Measurements from ENCODE around the gene CIRBP. TPM values are rescaled to one million over a fixed set of nuclear protein-coding genes. Genes with fewer than 3 reads are reported as not detected.
A peak's percentile ranks its signal among the peaks of the same experiment; 100 is the strongest.

The CIRBP gene
- total and polyA plus RNA-seq, 2 of the 13 experiments (the other 11 are each of a cell fraction or from before 2014, with no cell fraction given), result 133 to 140 TPM

GRCh38 chr19:1249298-1249989 lies 19.7 kb upstream of the CIRBP start (continued):
- no peak for TF ChIP-seq GABPA (IDR thresholded peaks at IDR 0.05; ENCODE audit: low read depth, low read length)
- peak; percentile 71 for TF ChIP-seq GABPA (CRISPR knock-in tag; IDR thresholded peaks at IDR 0.05; ENCODE audit: low read depth)
- TF ChIP-seq HOMEZ (CRISPR knock-in tag; IDR thresholded peaks at IDR 0.05; ENCODE audit: low read depth), result no peak
- TF ChIP-seq ZNF598 (CRISPR knock-in tag; IDR thresholded peaks at IDR 0.05; ENCODE audit: borderline replicate concordance), result no peak
- no peak for TF ChIP-seq MIER3 (CRISPR knock-in tag; IDR thresholded peaks at IDR 0.05; ENCODE audit: borderline replicate concordance)
- TF ChIP-seq, protein P1, sequence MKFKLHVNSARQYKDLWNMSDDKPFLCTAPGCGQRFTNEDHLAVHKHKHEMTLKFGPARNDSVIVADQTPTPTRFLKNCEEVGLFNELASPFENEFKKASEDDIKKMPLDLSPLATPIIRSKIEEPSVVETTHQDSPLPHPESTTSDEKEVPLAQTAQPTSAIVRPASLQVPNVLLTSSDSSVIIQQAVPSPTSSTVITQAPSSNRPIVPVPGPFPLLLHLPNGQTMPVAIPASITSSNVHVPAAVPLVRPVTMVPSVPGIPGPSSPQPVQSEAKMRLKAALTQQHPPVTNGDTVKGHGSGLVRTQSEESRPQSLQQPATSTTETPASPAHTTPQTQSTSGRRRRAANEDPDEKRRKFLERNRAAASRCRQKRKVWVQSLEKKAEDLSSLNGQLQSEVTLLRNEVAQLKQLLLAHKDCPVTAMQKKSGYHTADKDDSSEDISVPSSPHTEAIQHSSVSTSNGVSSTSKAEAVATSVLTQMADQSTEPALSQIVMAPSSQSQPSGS (CRISPR knock-in tag; IDR thresholded peaks at IDR 0.05), result no peak
- TF ChIP-seq ZSCAN29 (CRISPR knock-in tag; conservative IDR thresholded peaks at IDR 0.05), result no peak
- TF ChIP-seq TBX2 (CRISPR knock-in tag; IDR thresholded peaks at IDR 0.05; ENCODE audit: borderline replicate concordance), result peak; percentile 56; the same call in 1 of the 2 replicates
- no peak for TF ChIP-seq HMG20B (CRISPR knock-in tag; conservative IDR thresholded peaks at IDR 0.05)
- no peak for TF ChIP-seq TOE1 (CRISPR knock-in tag; IDR thresholded peaks at IDR 0.05)
- peak; percentile 87 for TF ChIP-seq SP4 (CRISPR knock-in tag; IDR thresholded peaks at IDR 0.05)
- TF ChIP-seq ZNF761 (CRISPR knock-in tag; conservative IDR thresholded peaks at IDR 0.05), result no peak
- no peak for TF ChIP-seq RNF2 (conservative IDR thresholded peaks at IDR 0.05; ENCODE audit: low read depth)
- TF ChIP-seq PLSCR1 (CRISPR knock-in tag; IDR thresholded peaks at IDR 0.05; ENCODE audit: borderline replicate concordance), result no peak
- no peak for TF ChIP-seq SP140L (CRISPR knock-in tag; IDR thresholded peaks at IDR 0.05; ENCODE audit: borderline replicate concordance)
- TF ChIP-seq ATF7 (IDR thresholded peaks at IDR 0.05), result no peak
- no peak for TF ChIP-seq ATF7 (CRISPR knock-in tag; IDR thresholded peaks at IDR 0.05)
- TF ChIP-seq EP300 (IDR thresholded peaks at IDR 0.05; ENCODE audit: low read depth in 2 of 2, low read length in 2 of 2), result no peak
- peak; percentile 44; the same call in 1 of the 2 replicates for TF ChIP-seq EP300 (CRISPR knock-in tag; IDR thresholded peaks at IDR 0.05; ENCODE audit: borderline replicate concordance)
- TF ChIP-seq MED8 (CRISPR knock-in tag; IDR thresholded peaks at IDR 0.05; ENCODE audit: insufficient replicate concordance), result no peak
- TF ChIP-seq, protein P2, sequence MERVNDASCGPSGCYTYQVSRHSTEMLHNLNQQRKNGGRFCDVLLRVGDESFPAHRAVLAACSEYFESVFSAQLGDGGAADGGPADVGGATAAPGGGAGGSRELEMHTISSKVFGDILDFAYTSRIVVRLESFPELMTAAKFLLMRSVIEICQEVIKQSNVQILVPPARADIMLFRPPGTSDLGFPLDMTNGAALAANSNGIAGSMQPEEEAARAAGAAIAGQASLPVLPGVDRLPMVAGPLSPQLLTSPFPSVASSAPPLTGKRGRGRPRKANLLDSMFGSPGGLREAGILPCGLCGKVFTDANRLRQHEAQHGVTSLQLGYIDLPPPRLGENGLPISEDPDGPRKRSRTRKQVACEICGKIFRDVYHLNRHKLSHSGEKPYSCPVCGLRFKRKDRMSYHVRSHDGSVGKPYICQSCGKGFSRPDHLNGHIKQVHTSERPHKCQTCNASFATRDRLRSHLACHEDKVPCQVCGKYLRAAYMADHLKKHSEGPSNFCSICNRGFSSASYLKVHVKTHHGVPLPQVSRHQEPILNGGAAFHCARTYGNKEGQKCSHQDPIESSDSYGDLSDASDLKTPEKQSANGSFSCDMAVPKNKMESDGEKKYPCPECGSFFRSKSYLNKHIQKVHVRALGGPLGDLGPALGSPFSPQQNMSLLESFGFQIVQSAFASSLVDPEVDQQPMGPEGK (CRISPR knock-in tag; IDR thresholded peaks at IDR 0.05), result peak; percentile 72
- TF ChIP-seq FOXP1 (IDR thresholded peaks at IDR 0.05), result no peak
- no peak for TF ChIP-seq FOXP1 (CRISPR knock-in tag; IDR thresholded peaks at IDR 0.05)
- TF ChIP-seq ZNF879 (CRISPR knock-in tag; IDR thresholded peaks at IDR 0.05), result no peak
- TF ChIP-seq JARID2 (CRISPR knock-in tag; IDR thresholded peaks at IDR 0.05; ENCODE audit: insufficient replicate concordance), result no peak
- TF ChIP-seq TRIM24 (CRISPR knock-in tag; IDR thresholded peaks at IDR 0.05), result no peak

Measured in HepG2 (cell line).